Activated CD4-positive, alpha-beta T cell treated with anti-CD3 and anti-CD28 coated beads, Interleukin-2, amount 10 ng/mL, durations not matched to agents 24 days and 14 days (primary cell): ENCODE data around the gene MBLAC1. TPM values are rescaled to one million over a fixed set of nuclear protein-coding genes. Genes with fewer than 3 reads are reported as not detected.
A peak's percentile ranks its signal among the peaks of the same experiment; 100 is the strongest.

ENCODE experiments used
- DNase-seq: peaks from one replicate; pipeline ENCODE4 v3.0.0; 2022
- H3K27ac Mint-ChIP-seq: one replicate; pipeline ENCODE4 v1.8.0; 2022; ENCODE audit warnings: mild to moderate bottlenecking, mixed read lengths
- H3K27me3 Mint-ChIP-seq: one replicate; pipeline ENCODE4 v1.8.0; 2022; ENCODE audit warnings: mixed read lengths
- H3K36me3 Mint-ChIP-seq: one replicate; pipeline ENCODE4 v1.8.0; 2022; ENCODE audit warnings: low read depth, mild to moderate bottlenecking, mixed read lengths
- H3K4me1 Mint-ChIP-seq: one replicate; pipeline ENCODE4 v1.8.0; 2021; ENCODE audit warnings: mixed read lengths
- H3K4me3 Mint-ChIP-seq: one replicate; pipeline ENCODE4 v1.8.0; 2022; ENCODE audit warnings: mild to moderate bottlenecking, moderate library complexity, mixed read lengths
- H3K9me3 Mint-ChIP-seq: one replicate; pipeline ENCODE4 v1.8.0; 2021; ENCODE audit warnings: mixed read lengths
- intact Hi-C: fragments of 100-400 bp; cut with micrococcal nuclease; formaldehyde crosslinking; loops from one replicate; pipeline ENCODE4 v1.15.1; 2023
- total RNA-seq: library from RNA; stranded (reverse); gene quantifications from 2 replicates; pipeline ENCODE4 v1.2.3, GENCODE V29; 2022

MBLAC1 gene
- total RNA-seq, 1 donor from 2014 or later: 3.5 TPM

GRCh38 chr7:100102950-100103840 lies 23.6 kb upstream of the MBLAC1 start:
- no peaks in the 10 kb centered on the region for H3K27me3 Mint-ChIP-seq
- intact Hi-C loops: no loop called here
- H3K27ac Mint-ChIP-seq: no peak overlapping the region
- DNase-seq: no peak
- H3K4me3 Mint-ChIP-seq: peak overlapping the region; percentile 94
- peaks cover 25% of the 10 kb centered on the region for H3K4me1 Mint-ChIP-seq
- no peaks in the 10 kb centered on the region for H3K9me3 Mint-ChIP-seq
- H3K36me3 Mint-ChIP-seq: peaks cover 43% of the 10 kb centered on the region

DNA sequence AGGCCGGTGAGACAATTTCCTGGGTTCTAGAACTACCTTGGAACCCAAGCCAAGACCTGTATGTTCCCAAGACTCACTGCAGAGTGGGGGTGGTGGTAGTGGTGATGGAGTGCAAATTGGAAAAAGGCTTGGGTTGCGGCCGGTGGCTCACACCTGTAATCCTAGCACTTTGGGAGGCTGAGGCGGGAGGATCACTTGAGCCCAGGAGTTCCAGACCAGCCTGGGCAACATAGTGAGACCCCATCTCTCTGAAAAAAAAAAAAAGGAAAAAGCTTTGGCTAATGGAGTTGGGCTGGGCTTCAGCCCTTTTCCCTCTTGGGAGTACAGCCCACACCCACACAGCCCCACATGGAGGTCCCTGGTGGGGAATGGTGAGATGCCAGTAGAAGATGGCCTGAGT lies 21.2 kb upstream of the MBLAC1 start:
- Mint-ChIP-seq H3K9me3 (no peaks in the 10 kb centered on the region), H3K27ac (no peak overlapping the region), H3K4me1 (peaks cover 5% of the 10 kb centered on the region), H3K36me3 (peaks cover 38% of the 10 kb centered on the region), H3K4me3 (no peak overlapping the region), H3K27me3 (no peaks in the 10 kb centered on the region)
- intact Hi-C loops: no loop called here
- DNase-seq: no peak

- no peaks in the 10 kb centered on the region for H3K9me3 Mint-ChIP-seq
- intact Hi-C loops: no loop called here
- H3K27me3 Mint-ChIP-seq: no peaks in the 10 kb centered on the region
- DNase-seq: no peak
- peaks cover 3% of the 10 kb centered on the region for H3K4me1 Mint-ChIP-seq
- peaks cover 44% of the 10 kb centered on the region for H3K36me3 Mint-ChIP-seq
- H3K27ac Mint-ChIP-seq: no peak overlapping the region
- H3K4me3 Mint-ChIP-seq: no peak overlapping the region
Observed at GRCh38 chr7:100106633-100107032, 20.1 kb upstream of the MBLAC1 start.

- Mint-ChIP-seq H3K27ac (no peak overlapping the region), H3K27me3 (no peaks in the 10 kb centered on the region), H3K36me3 (peaks cover 46% of the 10 kb centered on the region), H3K4me3 (no peak overlapping the region), H3K9me3 (no peaks in the 10 kb centered on the region), H3K4me1 (peaks cover 3% of the 10 kb centered on the region)
- intact Hi-C loops: no loop called here
- no peak for DNase-seq
Observed at GRCh38 chr7:100107125-100107737, 19.5 kb upstream of the MBLAC1 start.

DNA sequence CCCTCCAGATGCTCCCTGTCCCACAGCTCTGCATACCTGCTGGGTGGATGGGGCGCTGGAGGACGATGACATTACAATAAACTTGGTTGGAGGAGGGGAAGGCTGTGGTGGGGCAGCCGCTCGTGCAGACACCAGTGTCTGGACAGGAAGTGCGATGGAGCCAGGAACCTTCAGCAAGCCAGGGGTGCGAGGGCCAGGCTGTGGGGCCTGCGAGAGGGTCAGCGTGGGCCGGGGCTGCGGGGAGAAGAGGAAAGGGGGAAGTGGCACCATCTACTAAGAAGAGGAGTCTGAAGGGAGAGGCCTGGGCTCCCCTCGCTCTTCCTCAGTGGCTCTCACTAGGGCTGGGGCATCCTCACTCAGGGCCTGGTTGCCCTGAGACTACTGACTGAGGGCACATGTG lies 18.9 kb upstream of the MBLAC1 start:
- Mint-ChIP-seq H3K27me3 (no peaks in the 10 kb centered on the region), H3K27ac (no peak overlapping the region), H3K4me3 (no peak overlapping the region), H3K4me1 (no peaks in the 10 kb centered on the region), H3K9me3 (no peaks in the 10 kb centered on the region), H3K36me3 (peaks cover 50% of the 10 kb centered on the region)
- DNase-seq: no peak
- intact Hi-C loops: no loop called here

GRCh38 chr7:100109521-100110163 lies 17.1 kb upstream of the MBLAC1 start:
- intact Hi-C loops: no loop called here
- peaks cover 50% of the 10 kb centered on the region for H3K36me3 Mint-ChIP-seq

GRCh38 chr7:100111156-100111555 lies 15.6 kb upstream of the MBLAC1 start:
- Mint-ChIP-seq H3K27me3 (no peaks in the 10 kb centered on the region), H3K4me1 (peaks cover 2% of the 10 kb centered on the region), H3K36me3 (peaks cover 53% of the 10 kb centered on the region), H3K9me3 (no peaks in the 10 kb centered on the region), H3K4me3 (no peak overlapping the region), H3K27ac (no peak overlapping the region)
- intact Hi-C loops: no loop called here
- no peak for DNase-seq

More at GRCh38 chr7:100109521-100110163, 17.1 kb upstream of the MBLAC1 start:
- no peaks in the 10 kb centered on the region for H3K9me3 Mint-ChIP-seq
- H3K27me3 Mint-ChIP-seq: no peaks in the 10 kb centered on the region
- no peak overlapping the region for H3K27ac Mint-ChIP-seq
- no peaks in the 10 kb centered on the region for H3K4me1 Mint-ChIP-seq
- no peak overlapping the region for H3K4me3 Mint-ChIP-seq
- DNase-seq: no peak

- peaks cover 2% of the 10 kb centered on the region for H3K4me1 Mint-ChIP-seq
- no peaks in the 10 kb centered on the region for H3K27me3 Mint-ChIP-seq
- intact Hi-C loops: no loop called here
- no peaks in the 10 kb centered on the region for H3K9me3 Mint-ChIP-seq
- H3K4me3 Mint-ChIP-seq: no peak overlapping the region
- DNase-seq: no peak
- H3K27ac Mint-ChIP-seq: no peak overlapping the region
- peaks cover 50% of the 10 kb centered on the region for H3K36me3 Mint-ChIP-seq
Observed at GRCh38 chr7:100111914-100112313, 14.9 kb upstream of the MBLAC1 start.

DNA sequence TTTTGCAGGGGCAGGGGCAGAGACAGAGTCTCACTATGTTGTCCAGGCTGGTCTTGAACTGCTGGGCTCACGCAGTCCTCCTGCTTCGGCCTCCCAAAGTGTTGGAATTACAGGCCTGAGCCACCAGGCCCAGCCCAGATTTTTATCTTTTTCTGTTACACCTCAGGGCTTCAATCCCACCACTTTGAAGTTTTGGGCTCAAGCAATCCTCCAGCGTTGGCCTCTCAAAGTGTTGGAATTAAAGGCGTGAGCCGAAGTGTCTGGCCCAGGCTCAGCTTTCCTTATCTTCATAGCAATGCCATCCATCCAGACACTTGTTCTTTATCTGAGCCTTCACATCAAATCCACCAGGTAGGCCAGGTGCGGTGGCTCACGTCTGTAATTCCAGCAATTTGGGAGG lies 11.7 kb upstream of the MBLAC1 start:
- Mint-ChIP-seq H3K9me3 (no peaks in the 10 kb centered on the region), H3K36me3 (peaks cover 31% of the 10 kb centered on the region), H3K27ac (no peak overlapping the region), H3K27me3 (no peaks in the 10 kb centered on the region), H3K4me3 (no peak overlapping the region), H3K4me1 (peaks cover 9% of the 10 kb centered on the region)
- DNase-seq: no peak
- intact Hi-C loops: no loop called here

GRCh38 chr7:100118388-100119071 lies 8.2 kb upstream of the MBLAC1 start:
- H3K4me3 Mint-ChIP-seq: peak overlapping the region; percentile 84
- DNase-seq: no peak
- no peaks in the 10 kb centered on the region for H3K9me3 Mint-ChIP-seq
- intact Hi-C loops: loop anchor here (1.0 to 2.0 kb wide), 4 partner anchors 9 to 310 kb away; partner anchors contain the start of genes AP4M1, MCM7, MEPCE and ZCWPW1
- H3K36me3 Mint-ChIP-seq: peaks cover 18% of the 10 kb centered on the region
- H3K4me1 Mint-ChIP-seq: peaks cover 16% of the 10 kb centered on the region
- peak overlapping the region; percentile 96 for H3K27ac Mint-ChIP-seq
- no peaks in the 10 kb centered on the region for H3K27me3 Mint-ChIP-seq

DNA sequence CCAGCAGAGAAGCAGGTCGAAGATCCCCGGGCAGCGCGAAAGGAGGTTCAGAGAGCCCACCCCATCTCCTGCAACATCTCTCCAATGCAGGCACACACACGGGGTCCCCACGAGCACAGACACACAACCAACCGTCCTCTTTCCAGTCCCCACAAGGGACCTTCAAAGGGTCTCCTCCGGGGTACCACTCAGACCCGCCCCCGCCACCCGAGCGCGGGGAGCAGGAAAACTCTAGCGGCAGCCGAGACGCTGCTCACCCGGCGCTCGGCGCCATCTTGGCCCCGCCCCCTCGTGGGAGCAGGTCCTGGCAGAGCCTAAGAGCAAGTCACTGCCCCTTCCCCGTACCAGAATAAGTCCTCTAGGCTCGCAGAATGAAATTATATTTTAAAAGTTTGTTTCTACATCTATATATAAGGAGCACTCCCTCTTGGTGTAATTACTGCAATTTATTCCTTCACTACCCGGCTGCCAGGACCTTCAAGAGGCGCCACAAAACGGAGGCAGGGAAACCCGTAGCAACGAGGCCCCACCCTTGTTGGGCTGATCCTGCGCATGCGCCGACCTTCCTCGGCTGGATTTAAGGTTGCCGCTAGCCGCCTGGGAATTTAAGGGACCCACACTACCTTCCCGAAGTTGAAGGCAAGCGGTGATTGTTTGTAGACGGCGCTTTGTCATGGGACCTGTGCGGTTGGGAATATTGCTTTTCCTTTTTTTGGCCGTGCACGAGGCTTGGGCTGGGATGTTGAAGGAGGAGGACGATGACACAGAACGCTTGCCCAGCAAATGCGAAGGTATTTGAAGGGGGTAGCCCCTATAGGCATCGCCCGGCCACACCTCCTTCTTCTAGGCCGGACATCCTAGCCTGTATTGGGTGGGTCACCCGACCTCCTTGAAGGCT lies 7.4 kb upstream of the MBLAC1 start, which contains the start of the genes CNPY4 and TAF6:
CNPY4 (plus strand) TSS at position 563 of the 898 bp plus-strand sequence; CDS start at position 674, 111 bp downstream.
TAF6 (minus strand) TSS at position 287 of the 898 bp plus-strand sequence. CDS start 5,149 bp downstream, outside the sequence.
- Mint-ChIP-seq H3K4me1 (peaks cover 17% of the 10 kb centered on the region), H3K9me3 (no peaks in the 10 kb centered on the region), H3K27ac (peak within 1 kb of the TSS; percentile 96), H3K27me3 (no peaks in the 10 kb centered on the region), H3K36me3 (peaks cover 17% of the 10 kb centered on the region), H3K4me3 (peak within 1 kb of the TSS; percentile 84)
- DNase-seq: peak; percentile 98
- intact Hi-C loops: loop anchor here (1.0 to 2.0 kb wide), 4 partner anchors 8 to 309 kb away; partner anchors contain the start of genes AP4M1, MCM7, MEPCE and ZCWPW1

- H3K36me3 Mint-ChIP-seq: peaks cover 22% of the 10 kb centered on the region
- H3K4me1 Mint-ChIP-seq: peaks cover 22% of the 10 kb centered on the region
- H3K27me3 Mint-ChIP-seq: no peaks in the 10 kb centered on the region
- no peaks in the 10 kb centered on the region for H3K9me3 Mint-ChIP-seq
- peak; percentile 91 for DNase-seq
- H3K27ac Mint-ChIP-seq: peak overlapping the region; percentile 96
- intact Hi-C loops: loop anchor here (1.0 to 10.0 kb wide), 6 partner anchors 7 to 465 kb away; partner anchors contain the start of genes AP4M1, FBXO24, LRCH4 and MCM7
- H3K4me3 Mint-ChIP-seq: peak overlapping the region; percentile 84
Observed at GRCh38 chr7:100119970-100120732, 6.6 kb upstream of the MBLAC1 start.
